Measurements from ENCODE around the gene GPATCH8. TPM values are rescaled to one million over a fixed set of nuclear protein-coding genes. Genes with fewer than 3 reads are reported as not detected.

Gene GPATCH8
- total and polyA plus RNA-seq, 2 donors (not counting 1 experiment from before 2014, with no cell fraction given): 13.7 to 19.3 TPM

- no peaks in the 10 kb centered on the region for H4K20me1 ChIP-seq (ENCODE audit: control insufficient read depth, extremely low read depth, insufficient read depth, low read length)
- H3K27ac ChIP-seq (ENCODE audit: insufficient read depth, low read length): no peak overlapping the region
- no peak for DNase-seq (ENCODE audit: low read depth in 2 of 2)
- no peaks in the 10 kb centered on the region for H3K9me3 ChIP-seq (ENCODE audit: control insufficient read depth, insufficient read depth, low read depth, low read length)
- TF ChIP-seq CTCF (conservative IDR thresholded peaks at IDR 0.05 in 1 of 2, IDR thresholded peaks at IDR 0.05 in 1 of 2; ENCODE audit: low read depth in 1 of 2, low read length in 2 of 2) (no peak), EZH2 (IDR thresholded peaks at IDR 0.05; ENCODE audit: low read length, missing control alignments) (no peak)
- no peak overlapping the region for H3K4me3 ChIP-seq (replicated peaks in 1 of 4; ENCODE audit: control extremely low read depth in 1 of 4, insufficient read depth in 1 of 4, low read depth in 3 of 4, low read length in 4 of 4)
- peaks cover 24% of the 10 kb centered on the region for H3K4me1 ChIP-seq (ENCODE audit: control insufficient read depth, extremely low read depth, insufficient read depth, low read length)
- H3K27me3 ChIP-seq (ENCODE audit: control insufficient read depth, insufficient read depth, low read length): no peaks in the 10 kb centered on the region
- no peak overlapping the region for H3K9ac ChIP-seq (ENCODE audit: insufficient read depth, low read length)
- H3K36me3 ChIP-seq (ENCODE audit: control insufficient read depth, insufficient read depth, low read length): no peaks in the 10 kb centered on the region
- H3K79me2 ChIP-seq (ENCODE audit: control insufficient read depth, insufficient read depth, low read length): no peaks in the 10 kb centered on the region
- peak overlapping the region; percentile 6 for H2AFZ ChIP-seq (ENCODE audit: low read length)
- H3K4me2 ChIP-seq (ENCODE audit: extremely low read depth, insufficient read depth, low read length): no peak overlapping the region
Observed at GRCh38 chr17:44548376-44549230, 45.4 kb upstream of the GPATCH8 start.

- H3K9ac ChIP-seq (ENCODE audit: insufficient read depth, low read length): no peak overlapping the region
- TF ChIP-seq EZH2 (IDR thresholded peaks at IDR 0.05; ENCODE audit: low read length, missing control alignments) (no peak), CTCF (conservative IDR thresholded peaks at IDR 0.05 in 1 of 2, IDR thresholded peaks at IDR 0.05 in 1 of 2; ENCODE audit: low read depth in 1 of 2, low read length in 2 of 2) (no peak)
- H3K27me3 ChIP-seq (ENCODE audit: control insufficient read depth, insufficient read depth, low read length): no peaks in the 10 kb centered on the region
- no peaks in the 10 kb centered on the region for H3K79me2 ChIP-seq (ENCODE audit: control insufficient read depth, insufficient read depth, low read length)
- no peaks in the 10 kb centered on the region for H4K20me1 ChIP-seq (ENCODE audit: control insufficient read depth, extremely low read depth, insufficient read depth, low read length)
- H3K4me3 ChIP-seq (replicated peaks in 1 of 4; ENCODE audit: control extremely low read depth in 1 of 4, insufficient read depth in 1 of 4, low read depth in 3 of 4, low read length in 4 of 4): no peak overlapping the region
- H2AFZ ChIP-seq (ENCODE audit: low read length): no peak overlapping the region
- H3K9me3 ChIP-seq (ENCODE audit: control insufficient read depth, insufficient read depth, low read depth, low read length): no peaks in the 10 kb centered on the region
- no peak overlapping the region for H3K4me2 ChIP-seq (ENCODE audit: extremely low read depth, insufficient read depth, low read length)
- H3K27ac ChIP-seq (ENCODE audit: insufficient read depth, low read length): peak overlapping the region; percentile 75
- H3K4me1 ChIP-seq (ENCODE audit: control insufficient read depth, extremely low read depth, insufficient read depth, low read length): peaks cover 31% of the 10 kb centered on the region
- H3K36me3 ChIP-seq (ENCODE audit: control insufficient read depth, insufficient read depth, low read length): no peaks in the 10 kb centered on the region
- peak in 1 of 2 donors; percentile 43 for DNase-seq (ENCODE audit: low read depth in 2 of 2)
Observed at GRCh38 chr17:44547625-44548267, 44.5 kb upstream of the GPATCH8 start.

Measured in fibroblast of lung (primary cell).